IMR-90 (cell line): ENCODE measurements around the gene ZDHHC3.

Source experiments
- BHLHE40 ChIP-seq: fragments of 150-350 bp; IDR thresholded peaks from 2 replicates; pipeline ENCODE4 v1.6.1; 2016; ENCODE audit warnings: mild to moderate bottlenecking, low read depth, low read length
- MAZ ChIP-seq: IDR thresholded peaks from 2 replicates; pipeline ENCODE4 v1.6.1; 2012; ENCODE audit warnings: low read depth, mild to moderate bottlenecking, low read length, improper control_type of control experiment, moderate library complexity, borderline replicate concordance
- MXI1 ChIP-seq: IDR thresholded peaks from 2 replicates; pipeline ENCODE4 v1.6.1; 2012; ENCODE audit warnings: low read depth, mild to moderate bottlenecking, low read length, moderate library complexity, borderline replicate concordance
- POLR2A ChIP-seq: IDR thresholded peaks from 2 replicates; pipeline ENCODE4 v1.6.1; 2012; ENCODE audit warnings: mild to moderate bottlenecking, low read depth, low read length
- TF ChIP-seq, protein P1 (sequence below): fragments of 150-350 bp; IDR thresholded peaks from 2 replicates; pipeline ENCODE4 v1.6.1; 2017; ENCODE audit warnings: mild to moderate bottlenecking, antibody characterized with exemption, low read length, low read depth
- TF ChIP-seq, protein P2 (sequence below): conservative IDR thresholded peaks from 2 replicates; pipeline ENCODE4 v1.5.1; 2012; ENCODE audit warnings: mild to moderate bottlenecking, low read depth, low read length, improper control_type of control experiment
- TF ChIP-seq, protein P3 (sequence below): fragments of 150-350 bp; IDR thresholded peaks from 2 replicates; pipeline ENCODE4 v1.6.1; 2016; ENCODE audit warnings: low read depth, mild to moderate bottlenecking, low read length, moderate library complexity, borderline replicate concordance

DNA sequence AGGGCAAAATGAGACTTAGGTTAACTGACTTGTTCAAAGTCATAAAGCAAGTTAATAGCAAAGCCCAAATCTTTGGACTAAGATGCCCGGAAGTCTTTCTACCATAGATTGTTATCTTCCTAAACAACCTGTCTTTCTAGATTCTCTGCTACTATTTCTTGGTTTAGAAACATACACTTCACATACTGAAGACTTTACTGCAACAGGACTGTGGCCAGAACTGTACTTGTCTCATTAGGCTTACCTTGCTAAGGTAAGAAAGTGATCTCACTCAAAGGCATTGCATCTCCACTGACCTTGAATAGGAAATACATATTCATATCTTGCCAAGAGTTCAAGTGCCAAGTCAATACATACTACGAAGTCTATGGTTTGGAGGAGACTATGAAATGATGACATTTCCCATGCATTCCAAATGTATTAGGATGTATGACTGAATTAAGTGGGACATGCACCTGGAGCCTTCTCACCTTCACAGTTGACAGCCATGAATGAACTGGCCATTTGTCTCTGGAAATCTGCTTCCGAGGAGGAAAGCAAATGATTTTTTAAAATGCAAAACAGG, 5.0 kb downstream of the ZDHHC3 start:
- TF ChIP-seq, protein P1, sequence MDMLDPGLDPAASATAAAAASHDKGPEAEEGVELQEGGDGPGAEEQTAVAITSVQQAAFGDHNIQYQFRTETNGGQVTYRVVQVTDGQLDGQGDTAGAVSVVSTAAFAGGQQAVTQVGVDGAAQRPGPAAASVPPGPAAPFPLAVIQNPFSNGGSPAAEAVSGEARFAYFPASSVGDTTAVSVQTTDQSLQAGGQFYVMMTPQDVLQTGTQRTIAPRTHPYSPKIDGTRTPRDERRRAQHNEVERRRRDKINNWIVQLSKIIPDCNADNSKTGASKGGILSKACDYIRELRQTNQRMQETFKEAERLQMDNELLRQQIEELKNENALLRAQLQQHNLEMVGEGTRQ = no peak
- TF ChIP-seq MXI1 (no peak), POLR2A (no peak), MAZ (no peak), BHLHE40 (no peak)
- TF ChIP-seq, protein P2, sequence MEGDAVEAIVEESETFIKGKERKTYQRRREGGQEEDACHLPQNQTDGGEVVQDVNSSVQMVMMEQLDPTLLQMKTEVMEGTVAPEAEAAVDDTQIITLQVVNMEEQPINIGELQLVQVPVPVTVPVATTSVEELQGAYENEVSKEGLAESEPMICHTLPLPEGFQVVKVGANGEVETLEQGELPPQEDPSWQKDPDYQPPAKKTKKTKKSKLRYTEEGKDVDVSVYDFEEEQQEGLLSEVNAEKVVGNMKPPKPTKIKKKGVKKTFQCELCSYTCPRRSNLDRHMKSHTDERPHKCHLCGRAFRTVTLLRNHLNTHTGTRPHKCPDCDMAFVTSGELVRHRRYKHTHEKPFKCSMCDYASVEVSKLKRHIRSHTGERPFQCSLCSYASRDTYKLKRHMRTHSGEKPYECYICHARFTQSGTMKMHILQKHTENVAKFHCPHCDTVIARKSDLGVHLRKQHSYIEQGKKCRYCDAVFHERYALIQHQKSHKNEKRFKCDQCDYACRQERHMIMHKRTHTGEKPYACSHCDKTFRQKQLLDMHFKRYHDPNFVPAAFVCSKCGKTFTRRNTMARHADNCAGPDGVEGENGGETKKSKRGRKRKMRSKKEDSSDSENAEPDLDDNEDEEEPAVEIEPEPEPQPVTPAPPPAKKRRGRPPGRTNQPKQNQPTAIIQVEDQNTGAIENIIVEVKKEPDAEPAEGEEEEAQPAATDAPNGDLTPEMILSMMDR = no peak
- TF ChIP-seq, protein P3, sequence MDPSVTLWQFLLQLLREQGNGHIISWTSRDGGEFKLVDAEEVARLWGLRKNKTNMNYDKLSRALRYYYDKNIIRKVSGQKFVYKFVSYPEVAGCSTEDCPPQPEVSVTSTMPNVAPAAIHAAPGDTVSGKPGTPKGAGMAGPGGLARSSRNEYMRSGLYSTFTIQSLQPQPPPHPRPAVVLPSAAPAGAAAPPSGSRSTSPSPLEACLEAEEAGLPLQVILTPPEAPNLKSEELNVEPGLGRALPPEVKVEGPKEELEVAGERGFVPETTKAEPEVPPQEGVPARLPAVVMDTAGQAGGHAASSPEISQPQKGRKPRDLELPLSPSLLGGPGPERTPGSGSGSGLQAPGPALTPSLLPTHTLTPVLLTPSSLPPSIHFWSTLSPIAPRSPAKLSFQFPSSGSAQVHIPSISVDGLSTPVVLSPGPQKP = no peak
